CD4-positive, alpha-beta T cell treated with Interleukin-6 at 100 ng/mL for 8 hours (primary cell): ENCODE data around the gene SYF2.

Source experiments
- DNase-seq: peaks from one replicate; pipeline ENCODE4 v3.0.0-alpha.2; 2020; ENCODE audit warnings: mixed read lengths, low spot score

SYF2 gene

DNA sequence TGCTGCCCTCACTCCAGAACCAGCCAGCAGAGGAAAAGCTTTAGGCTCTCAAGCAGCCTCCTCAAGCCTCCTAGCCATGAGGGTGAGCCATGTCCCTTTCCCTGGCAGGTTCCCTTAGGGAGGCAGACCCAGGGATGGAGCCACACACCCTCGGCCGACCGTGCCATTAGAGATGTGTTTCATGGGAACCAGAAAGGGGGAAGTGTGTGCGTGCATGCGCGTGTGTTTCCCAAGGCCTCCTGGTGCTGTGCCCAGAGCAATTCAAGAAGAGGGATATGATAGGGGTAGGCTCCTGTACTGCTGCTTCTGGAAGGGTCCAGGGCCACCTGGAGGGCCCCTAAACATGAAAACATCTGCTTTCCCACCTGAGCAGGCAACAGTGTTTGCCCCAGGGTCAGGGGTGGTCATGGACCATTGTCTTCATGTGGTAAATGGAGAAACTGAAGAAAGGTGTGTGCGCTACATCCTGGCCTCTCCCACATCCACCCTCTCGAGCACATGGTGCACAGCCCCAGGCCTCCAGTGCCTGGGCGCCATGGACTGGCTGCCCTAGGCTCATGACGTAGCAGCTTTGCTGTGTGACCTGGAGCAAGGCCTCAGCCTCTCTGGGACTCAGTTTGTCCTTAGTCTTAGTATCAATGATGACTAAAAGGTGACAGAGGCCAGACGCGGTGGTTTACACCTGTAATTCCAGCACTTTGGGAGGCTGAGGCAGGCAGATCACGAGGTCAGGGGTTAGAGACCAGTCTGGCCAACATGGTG is 48.1 kb downstream of the SYF2 start:
- DNase-seq: no peak

DNA sequence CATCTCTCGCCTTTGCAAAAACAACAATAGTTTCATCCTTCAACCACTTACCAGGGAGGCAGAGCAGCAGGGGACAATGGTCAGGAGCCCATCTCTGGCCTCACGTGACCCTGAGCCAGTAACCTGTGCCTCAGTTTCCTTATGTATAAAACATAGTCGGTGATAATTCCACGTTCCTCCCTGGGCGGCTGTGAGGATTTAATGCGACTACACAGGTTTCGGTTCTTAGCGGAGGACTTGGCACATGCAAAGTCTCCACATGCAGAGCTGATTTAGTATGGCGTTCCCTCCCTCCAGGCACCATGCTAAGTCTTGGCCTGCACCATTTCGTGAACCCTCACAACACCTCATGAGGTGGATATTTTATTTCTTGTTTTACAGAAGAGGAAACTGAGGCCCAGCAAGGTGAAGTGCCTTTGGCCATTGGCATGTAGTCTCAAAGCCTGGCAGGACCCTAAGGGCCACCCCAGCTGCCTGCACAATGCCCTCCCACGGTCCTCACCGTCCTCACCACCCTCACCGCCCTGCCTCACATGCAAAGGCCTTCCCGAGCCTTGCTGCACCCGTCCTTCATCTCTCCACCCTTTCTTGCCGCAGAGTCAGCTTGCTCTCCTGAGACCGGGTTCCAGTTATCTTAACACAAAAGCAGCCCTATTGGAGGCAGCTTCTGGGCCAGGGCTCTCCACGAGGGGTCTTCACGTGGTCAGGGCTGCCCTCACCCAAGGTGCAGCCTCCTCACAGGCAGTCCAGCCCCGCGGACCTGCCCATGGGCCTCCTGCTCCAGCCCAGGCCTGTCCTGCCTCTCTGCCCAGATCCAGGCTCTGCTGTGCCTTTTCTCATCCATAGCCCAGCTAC is 48.9 kb downstream of the SYF2 start:
- DNase-seq: no peak

DNA sequence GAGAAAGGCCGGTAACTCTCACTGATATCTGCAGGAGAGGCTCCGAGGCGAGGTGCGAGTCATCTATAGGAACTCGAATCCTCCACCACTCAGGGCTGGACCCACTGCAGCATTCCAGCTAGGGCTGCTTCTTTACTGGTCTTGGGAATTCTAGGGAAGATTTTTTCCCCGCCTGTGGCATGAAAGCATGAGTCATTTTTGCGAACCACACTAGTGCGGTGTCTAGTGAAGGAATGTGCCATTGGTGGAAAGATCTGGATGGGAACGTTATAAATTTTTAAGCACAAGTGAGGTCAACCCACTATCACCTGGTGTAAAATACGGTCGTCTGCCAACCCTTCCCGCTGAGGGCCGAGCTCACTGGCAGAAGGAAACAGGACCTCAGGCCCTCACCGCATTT is 49.7 kb downstream of the SYF2 start:
- DNase-seq: no peak

DNA sequence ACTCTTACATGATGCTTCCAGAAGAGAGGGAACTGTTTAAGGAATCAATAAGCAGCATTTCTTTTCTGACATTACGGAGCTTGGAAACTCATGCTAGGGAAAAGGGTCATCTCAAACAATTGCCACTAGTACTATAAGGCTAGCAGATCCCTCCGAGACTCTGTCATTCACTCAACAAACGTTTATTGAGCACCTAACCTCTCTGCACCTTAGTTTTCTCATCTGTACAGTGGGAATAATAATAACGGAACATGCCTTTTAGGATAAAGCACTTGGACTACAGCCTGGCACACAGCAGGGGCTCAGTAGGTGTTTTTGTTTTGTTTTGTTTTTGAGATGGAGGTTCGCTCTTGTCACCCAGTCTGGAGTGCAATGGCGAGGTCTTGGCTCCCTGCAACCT is 51.3 kb downstream of the SYF2 start:
- DNase-seq: no peak

DNA sequence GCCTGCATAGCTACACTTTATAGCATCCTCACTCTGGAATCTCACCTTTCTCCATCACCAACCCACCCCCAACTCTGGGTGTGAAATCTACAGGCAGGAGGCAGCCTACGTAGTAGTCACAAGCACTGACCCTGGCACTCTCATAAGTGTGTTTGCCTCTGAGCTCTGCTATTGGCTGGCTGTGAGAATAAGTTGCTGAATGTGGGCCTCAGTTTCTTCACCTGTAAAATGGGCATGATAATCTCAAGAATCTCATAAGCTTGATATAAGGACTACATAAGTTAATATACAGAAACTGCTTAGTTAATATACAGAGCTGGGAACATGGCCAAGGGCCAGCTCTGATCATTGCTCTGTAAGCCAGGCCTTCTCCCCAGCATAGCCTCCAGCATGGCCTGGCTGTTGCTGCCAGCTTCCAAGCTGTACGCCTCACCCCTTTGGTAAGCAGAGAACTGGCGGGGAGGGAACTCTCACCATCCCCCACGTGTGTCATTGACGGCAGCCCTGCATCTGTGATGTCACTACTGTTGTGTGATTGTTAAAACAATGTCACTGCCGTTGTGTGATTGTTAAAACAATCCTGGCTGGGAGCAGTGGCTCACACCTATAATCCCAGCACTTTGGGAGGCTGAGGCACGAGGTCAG is 53.3 kb downstream of the SYF2 start:
- DNase-seq: no peak

DNA sequence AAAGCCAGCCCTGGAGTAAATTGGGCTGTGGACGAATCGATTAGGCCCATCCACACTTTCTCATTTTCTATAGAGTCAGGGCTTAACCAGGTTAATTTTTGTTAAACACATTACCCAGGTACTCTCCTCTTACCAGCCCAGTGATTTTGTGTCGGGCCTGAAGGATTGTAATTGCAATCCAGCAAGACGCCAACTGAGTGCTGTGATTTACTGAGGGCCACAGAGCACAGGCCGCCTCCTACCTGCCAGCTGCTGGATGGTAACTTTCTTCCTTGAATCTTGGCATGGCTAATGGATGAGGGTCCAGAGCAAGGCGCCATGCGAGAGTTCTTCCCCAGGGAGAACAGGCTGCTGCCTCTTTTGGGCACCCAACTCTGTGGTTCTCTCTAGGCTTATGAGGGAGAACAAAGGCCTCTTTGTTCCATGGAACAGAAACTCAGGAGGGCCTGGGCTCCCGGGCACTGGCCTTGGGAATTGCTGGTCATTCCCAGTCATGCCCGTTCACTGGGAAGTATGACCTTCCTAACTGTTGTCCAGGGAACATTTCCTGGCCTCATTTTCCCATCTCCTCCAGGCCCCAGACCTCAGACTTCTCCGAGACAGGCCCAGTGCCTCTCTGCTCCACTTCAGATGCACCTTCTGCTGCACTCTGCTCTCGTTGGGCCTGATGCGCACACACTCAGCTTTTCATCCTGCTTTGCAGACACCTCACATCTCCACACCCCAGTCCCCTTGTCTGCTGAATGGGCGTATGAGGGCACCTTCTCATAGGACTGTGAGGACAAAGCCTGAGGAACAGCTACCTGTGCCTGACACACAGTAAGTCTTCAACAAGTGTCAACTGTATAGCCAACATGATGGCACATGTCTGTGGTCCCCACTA is 57.3 kb downstream of the SYF2 start:
- DNase-seq: no peak

DNA sequence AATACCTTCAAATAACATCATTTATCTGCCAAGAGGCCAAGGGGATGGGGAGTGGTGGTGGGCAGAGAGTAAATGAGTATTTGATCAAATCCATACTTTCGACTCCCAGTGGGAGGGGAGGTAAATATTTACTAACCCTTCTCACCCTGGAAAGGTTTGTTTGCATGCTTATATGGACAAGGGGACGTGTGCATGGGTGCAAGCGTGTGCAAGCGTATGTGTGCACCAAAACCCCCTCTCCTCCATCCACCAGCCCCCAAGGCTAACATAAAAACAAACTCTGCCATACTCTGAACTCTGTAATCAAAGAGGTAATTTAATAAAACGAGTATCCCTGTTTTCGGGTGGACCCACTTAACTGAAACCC is 58.0 kb downstream of the SYF2 start:
- DNase-seq: no peak

DNA sequence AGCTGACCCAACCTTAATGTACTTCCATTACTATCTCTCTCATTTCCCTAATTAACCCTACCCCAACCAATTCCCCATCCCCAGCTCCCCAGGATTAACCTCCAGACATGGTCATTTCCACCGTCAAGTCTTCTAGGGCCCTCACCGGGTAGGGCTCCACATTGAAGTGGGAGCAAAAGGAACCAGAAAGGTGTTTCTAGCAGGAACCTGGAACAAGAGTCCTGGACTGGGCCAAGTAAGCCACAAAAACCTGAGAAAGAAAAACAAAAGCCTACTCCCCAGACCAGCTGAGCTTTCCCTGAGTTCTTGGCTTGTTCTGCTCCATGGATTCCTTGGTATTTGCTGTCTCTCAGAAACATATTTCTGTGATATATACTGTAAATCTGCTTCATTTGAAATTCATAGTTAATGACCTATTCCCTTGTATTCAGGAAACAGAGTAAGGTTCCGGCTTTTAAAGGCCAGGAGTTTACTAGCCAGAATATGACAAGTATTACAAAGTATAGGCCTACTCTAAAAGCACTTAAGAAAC is 58.4 kb downstream of the SYF2 start:
- no peak for DNase-seq
